Stimulated activated CD8-positive, alpha-beta memory T cell treated with anti-CD3 and anti-CD28 coated beads, Interleukin-12 subunit alpha, Interleukin-12 subunit beta, amount 100 ng/mL, for 1 hour (primary cell): ENCODE data around the gene CARS1.

ENCODE experiments used
- DNase-seq: peaks from one replicate; pipeline ENCODE4 v3.0.0-alpha.2; 2020; ENCODE audit warnings: low read depth

CARS1 gene

GRCh38 chr11:3060436-3061025 is 3.3 kb upstream of the CARS1 start:
- DNase-seq = no peak

- DNase-seq = no peak
Observed at GRCh38 chr11:3058753-3059664, 1.8 kb upstream of the CARS1 start.

GRCh38 chr11:3056296-3057068 is 741 bp downstream of the CARS1 start:
- DNase-seq = no peak

GRCh38 chr11:3055891-3056290 is 1.3 kb downstream of the CARS1 start:
- no peak for DNase-seq

GRCh38 chr11:3052567-3052966 is 4.7 kb downstream of the CARS1 start:
- no peak for DNase-seq

GRCh38 chr11:3052109-3052479 is 5.1 kb downstream of the CARS1 start:
- DNase-seq = no peak

- no peak for DNase-seq
Observed at GRCh38 chr11:3051196-3052108, 5.8 kb downstream of the CARS1 start.

- no peak for DNase-seq
Observed at GRCh38 chr11:3050386-3051195, 6.6 kb downstream of the CARS1 start.

- peak; percentile 32 for DNase-seq
Observed at GRCh38 chr11:3049430-3050243, 7.6 kb downstream of the CARS1 start.

- no peak for DNase-seq
Observed at GRCh38 chr11:3047637-3048036, 9.6 kb downstream of the CARS1 start.

- DNase-seq = no peak
Observed at GRCh38 chr11:3046641-3047040, 10.6 kb downstream of the CARS1 start.

GRCh38 chr11:3046190-3046589 is 11.0 kb downstream of the CARS1 start:
- DNase-seq = no peak

GRCh38 chr11:3044915-3045314 is 12.3 kb downstream of the CARS1 start:
- DNase-seq = no peak

GRCh38 chr11:3044004-3044403 is 13.2 kb downstream of the CARS1 start:
- DNase-seq = no peak

- DNase-seq = no peak
Observed at GRCh38 chr11:3043315-3043871, 13.8 kb downstream of the CARS1 start.

GRCh38 chr11:3042496-3043314 is 14.5 kb downstream of the CARS1 start:
- no peak for DNase-seq

- no peak for DNase-seq
Observed at GRCh38 chr11:3041699-3042441, 15.4 kb downstream of the CARS1 start.

- DNase-seq = no peak
Observed at GRCh38 chr11:3040881-3041280, 16.3 kb downstream of the CARS1 start.
